ENCODE data around the gene CAMK2D.

DNA sequence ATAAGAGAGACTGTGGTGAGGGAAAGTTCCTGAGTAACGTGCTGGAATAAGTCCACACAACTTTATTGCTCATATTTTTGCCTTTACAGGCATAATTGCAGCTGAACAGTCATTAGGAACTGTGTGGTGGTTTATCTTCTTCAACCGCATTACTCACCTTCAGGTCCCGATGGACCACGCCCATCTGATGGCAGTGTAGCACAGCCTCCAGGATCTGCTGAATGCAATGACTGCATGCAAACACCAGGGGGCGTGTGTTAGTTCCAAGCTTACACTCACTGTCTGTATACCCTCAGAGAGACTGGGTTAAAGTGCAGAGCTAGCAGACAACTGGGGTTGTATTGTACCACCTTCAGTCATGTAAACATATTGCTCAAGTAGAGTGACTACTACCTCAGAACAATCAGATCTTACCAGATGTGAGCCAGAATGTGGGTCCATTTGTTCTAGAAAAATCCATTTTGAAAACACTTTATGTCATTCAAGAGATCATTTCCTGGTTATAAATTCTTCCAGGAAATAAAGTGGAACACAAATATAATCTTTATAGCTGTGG lies 214.0 kb downstream of the CAMK2D start:
- TF ChIP-seq, protein P1, sequence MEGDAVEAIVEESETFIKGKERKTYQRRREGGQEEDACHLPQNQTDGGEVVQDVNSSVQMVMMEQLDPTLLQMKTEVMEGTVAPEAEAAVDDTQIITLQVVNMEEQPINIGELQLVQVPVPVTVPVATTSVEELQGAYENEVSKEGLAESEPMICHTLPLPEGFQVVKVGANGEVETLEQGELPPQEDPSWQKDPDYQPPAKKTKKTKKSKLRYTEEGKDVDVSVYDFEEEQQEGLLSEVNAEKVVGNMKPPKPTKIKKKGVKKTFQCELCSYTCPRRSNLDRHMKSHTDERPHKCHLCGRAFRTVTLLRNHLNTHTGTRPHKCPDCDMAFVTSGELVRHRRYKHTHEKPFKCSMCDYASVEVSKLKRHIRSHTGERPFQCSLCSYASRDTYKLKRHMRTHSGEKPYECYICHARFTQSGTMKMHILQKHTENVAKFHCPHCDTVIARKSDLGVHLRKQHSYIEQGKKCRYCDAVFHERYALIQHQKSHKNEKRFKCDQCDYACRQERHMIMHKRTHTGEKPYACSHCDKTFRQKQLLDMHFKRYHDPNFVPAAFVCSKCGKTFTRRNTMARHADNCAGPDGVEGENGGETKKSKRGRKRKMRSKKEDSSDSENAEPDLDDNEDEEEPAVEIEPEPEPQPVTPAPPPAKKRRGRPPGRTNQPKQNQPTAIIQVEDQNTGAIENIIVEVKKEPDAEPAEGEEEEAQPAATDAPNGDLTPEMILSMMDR (IDR thresholded peaks at IDR 0.05) = peak; percentile 85 to 99 (median 97)
- peak in 1 of 2 donors; percentile 15 for TF ChIP-seq POLR2A (IDR thresholded peaks at IDR 0.05)

Measured in thyroid gland (tissue), 4 donors.